ACHN (cell line): Measurements from ENCODE around the gene ZNF689.
"Not testable (repeated sequence)": the region's sequence is repeated elsewhere in the genome, so short reads cannot be mapped to it uniquely, and the experiment has no call there.

Experiments
- DNase-seq: peaks from one replicate; pipeline ENCODE4 v3.0.0-alpha.2; 2015
- in situ Hi-C: cut with HindIII; loops from 2 replicates; pipeline ENCODE4 v1.10.0; 2017; ENCODE audit warnings: low sequenced_read_pairs, low pct_ligation_motif_present, low pct_unique_long_range_greater_than_20kb

ZNF689 gene

GRCh38 chr16:30604316-30604947, 5.8 kb downstream of the ZNF689 start:
- in situ Hi-C loops, result no loop called here
- no peak for DNase-seq

- in situ Hi-C loops, result no loop called here
- DNase-seq, result no peak
These were observed 6.3 kb downstream of the ZNF689 start for GRCh38 chr16:30603945-30604315.

- in situ Hi-C loops, result no loop called here
- no peak for DNase-seq
These were observed 7.4 kb downstream of the ZNF689 start for GRCh38 chr16:30602616-30603277.

- no peak for DNase-seq
- in situ Hi-C loops, result no loop called here
These were observed 8.2 kb downstream of the ZNF689 start for GRCh38 chr16:30601966-30602365.

GRCh38 chr16:30600929-30601328, 9.3 kb downstream of the ZNF689 start:
- in situ Hi-C loops, result no loop called here

GRCh38 chr16:30600215-30600614, 10.0 kb downstream of the ZNF689 start:
- no peak for DNase-seq
- in situ Hi-C loops, result no loop called here

More at GRCh38 chr16:30600929-30601328, 9.3 kb downstream of the ZNF689 start:
- DNase-seq, result no peak

GRCh38 chr16:30592871-30593270, 17.3 kb downstream of the ZNF689 start:
- no peak for DNase-seq
- in situ Hi-C loops, result no loop called here

- DNase-seq, in situ Hi-C loops: not testable (repeated sequence)
These were observed 19.3 kb downstream of the ZNF689 start for GRCh38 chr16:30590869-30591268.

GRCh38 chr16:30589582-30589981, 20.6 kb downstream of the ZNF689 start:
- DNase-seq, in situ Hi-C loops: not testable (repeated sequence)

- no peak for DNase-seq
- in situ Hi-C loops, result no loop called here
These were observed 21.5 kb downstream of the ZNF689 start for GRCh38 chr16:30588651-30589050.

GRCh38 chr16:30585400-30586191, 24.6 kb downstream of the ZNF689 start, which contains the start of gene ZNF785:
ZNF785 (minus strand) TSS chr16:30585697; CDS start chr16:30585611, 86 bp downstream.
- peak; percentile 96 for DNase-seq

GRCh38 chr16:30585022-30585399, 25.2 kb downstream of the ZNF689 start:
- in situ Hi-C loops, result no loop called here
- no peak for DNase-seq

More at GRCh38 chr16:30585400-30586191, 24.6 kb downstream of the ZNF689 start, which contains the start of gene ZNF785:
- in situ Hi-C loops, result no loop called here

GRCh38 chr16:30582611-30583340, 27.4 kb downstream of the ZNF689 start:
- in situ Hi-C loops, result no loop called here
- DNase-seq, result no peak

- in situ Hi-C loops, result no loop called here
- no peak for DNase-seq
These were observed 28.7 kb downstream of the ZNF689 start for GRCh38 chr16:30581457-30581856.

- in situ Hi-C loops, result no loop called here
- no peak for DNase-seq
These were observed 35.5 kb downstream of the ZNF689 start for GRCh38 chr16:30574678-30575077.

- in situ Hi-C loops, result no loop called here
- DNase-seq, result peak; percentile 99
These were observed 38.5 kb downstream of the ZNF689 start, which contains the start of gene ZNF688 for GRCh38 chr16:30571445-30572322. ZNF688 (minus strand) TSS chr16:30571714; CDS start chr16:30571629, 85 bp downstream.

- peak; percentile 36 for DNase-seq
- in situ Hi-C loops, result no loop called here
These were observed 39.3 kb downstream of the ZNF689 start for GRCh38 chr16:30570636-30571444.
